ENCODE measurements around the gene UCK2.

Gene UCK2

DNA sequence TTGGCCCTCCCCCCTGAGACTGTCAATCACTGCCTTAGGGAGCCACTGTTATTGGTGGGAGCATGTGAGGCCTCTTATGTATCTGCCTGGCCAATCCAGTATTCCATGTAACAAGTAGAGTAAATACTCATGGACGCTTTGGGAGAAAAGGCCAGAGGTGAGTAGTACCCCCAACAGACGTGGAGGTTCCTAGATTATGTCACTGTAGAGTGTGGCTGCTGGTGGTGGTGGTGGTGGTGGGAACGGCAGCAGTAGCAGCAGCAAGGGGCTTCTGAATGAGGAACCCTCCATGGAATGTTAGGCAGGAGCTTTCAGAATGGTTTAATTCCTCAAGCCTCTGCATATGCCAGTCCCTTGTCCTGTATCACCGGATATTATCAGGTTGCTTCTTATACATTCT, 118.5 kb downstream of the UCK2 start:
- no peak for DNase-seq

DNA sequence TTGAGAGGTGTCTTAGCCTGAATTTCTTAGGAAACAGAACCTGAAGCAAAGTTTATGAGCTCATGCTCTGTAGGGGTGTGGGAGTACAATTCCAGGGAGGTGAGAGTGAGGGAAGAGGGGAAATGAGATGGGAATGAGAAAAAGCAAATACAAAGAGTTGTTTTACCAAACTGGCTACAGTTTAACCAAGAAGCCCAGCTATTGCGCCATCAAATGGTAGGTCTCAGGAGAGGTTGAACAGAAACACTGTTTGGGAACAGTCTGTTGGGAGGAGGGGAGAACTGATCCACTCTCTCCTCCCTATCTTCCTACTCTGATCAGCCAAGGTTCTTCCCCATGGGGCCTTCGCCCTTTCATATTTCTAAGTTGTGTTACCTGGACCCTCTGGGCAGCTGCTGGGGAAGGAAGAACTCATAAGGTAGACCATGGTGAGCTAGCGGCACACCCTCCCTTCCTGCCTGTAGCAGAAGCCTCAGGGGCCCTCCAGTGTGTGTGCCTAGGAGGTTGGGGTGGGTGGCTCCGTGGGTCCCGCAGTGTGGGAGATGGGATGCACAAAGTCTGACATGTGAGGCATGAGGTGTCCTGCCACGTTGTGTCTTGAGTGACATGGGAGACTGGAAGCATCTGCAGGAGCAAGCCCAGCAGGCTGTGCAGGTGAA, 120.5 kb downstream of the UCK2 start:
- DNase-seq: no peak

DNA sequence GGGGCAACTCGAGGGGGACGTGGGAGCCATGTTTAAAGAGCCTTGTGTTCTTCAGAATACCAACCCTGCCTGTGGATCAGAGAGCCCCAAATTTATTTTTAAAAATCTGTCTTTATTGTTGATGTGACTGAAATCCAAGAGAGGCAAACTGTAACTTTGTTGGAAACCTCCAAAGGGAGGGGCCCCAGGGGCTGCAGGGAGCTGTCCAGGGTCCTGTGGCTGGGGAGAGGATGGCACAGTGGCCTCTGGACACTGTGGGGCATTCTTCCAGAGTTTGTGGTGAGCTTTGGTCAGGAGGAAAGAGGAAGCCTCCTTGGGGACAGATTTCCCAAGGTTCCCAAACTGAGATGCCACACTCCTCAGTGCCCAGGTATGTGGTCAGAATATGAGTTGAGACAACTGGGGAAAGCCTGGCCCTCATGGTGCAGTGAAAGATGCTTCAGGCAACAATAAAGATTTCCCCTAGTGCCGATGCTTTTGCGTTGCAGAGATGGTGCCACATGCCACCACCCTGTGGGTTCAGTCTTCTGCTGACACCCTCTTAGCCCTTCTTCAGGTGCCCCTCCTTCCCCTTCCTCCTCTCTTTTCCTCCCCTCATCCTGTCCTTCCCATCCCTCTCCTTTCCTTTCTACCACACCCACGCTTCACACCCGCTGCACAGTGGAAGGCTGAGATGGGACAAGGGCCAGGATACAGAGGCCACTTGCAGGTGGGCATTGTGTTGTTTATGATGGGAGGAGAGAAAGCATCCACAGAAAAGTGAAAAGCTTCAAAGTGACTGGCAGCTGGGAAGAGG, 122.1 kb downstream of the UCK2 start:
- DNase-seq: no peak

DNA sequence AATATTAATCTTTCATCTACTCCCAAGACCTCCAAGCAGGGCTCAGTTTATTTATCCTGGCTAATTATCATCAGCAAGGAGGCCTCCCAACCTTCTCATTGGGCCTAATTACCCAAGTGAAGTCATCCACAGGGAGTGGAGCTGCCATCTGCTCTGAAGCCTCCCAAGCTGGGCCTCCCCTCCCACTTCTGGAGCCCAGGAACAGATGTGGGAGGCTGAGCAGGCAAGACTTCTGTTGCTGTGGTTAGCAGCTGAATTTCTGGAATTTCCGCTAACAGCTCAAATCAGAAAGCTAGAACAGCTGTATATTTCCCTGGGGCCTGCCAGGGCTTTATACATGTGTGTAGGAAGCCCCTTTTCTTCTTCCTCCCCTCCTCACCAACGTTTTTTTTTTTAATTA, 127.5 kb downstream of the UCK2 start:
- DNase-seq: no peak

DNA sequence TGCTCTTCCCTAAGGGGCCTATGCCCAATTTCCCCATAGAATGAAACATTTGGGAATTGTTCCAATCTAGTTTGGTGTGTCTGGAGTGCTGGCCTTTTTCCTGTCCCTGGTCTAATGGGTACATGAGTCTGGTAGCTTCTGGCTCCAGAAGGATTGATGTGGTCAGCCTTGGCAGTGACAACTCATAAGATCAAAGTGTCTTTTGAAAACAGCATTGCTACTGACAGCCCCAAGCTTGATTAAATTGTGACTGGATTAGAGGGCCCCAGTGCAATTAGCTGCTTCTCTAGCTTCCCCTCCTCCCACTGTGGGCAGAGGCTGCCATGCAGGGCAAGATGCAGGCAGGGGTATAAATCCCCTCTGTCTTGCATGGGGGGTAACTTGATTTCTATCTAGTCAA, 130.9 kb downstream of the UCK2 start:
- no peak for DNase-seq

DNA sequence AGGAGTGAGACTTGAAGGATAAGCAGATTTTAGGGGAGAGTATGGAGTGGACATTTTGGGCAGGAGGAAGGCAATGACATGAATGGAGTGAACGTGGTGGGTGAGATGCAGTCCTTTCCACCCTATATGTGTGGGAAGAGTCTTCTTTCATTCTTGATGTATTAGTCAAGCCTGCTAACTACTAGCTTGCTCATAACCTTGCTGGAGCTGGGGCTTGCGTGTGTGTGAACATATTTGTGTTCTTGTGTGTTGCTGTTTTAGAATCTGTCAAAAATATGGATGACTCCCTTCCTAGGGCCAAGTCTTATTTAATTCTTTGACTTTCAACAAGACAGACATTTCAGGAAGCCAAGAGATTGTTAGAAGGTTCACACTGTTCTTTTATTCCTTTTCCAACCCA, 132.7 kb downstream of the UCK2 start:
- DNase-seq: no peak

DNA sequence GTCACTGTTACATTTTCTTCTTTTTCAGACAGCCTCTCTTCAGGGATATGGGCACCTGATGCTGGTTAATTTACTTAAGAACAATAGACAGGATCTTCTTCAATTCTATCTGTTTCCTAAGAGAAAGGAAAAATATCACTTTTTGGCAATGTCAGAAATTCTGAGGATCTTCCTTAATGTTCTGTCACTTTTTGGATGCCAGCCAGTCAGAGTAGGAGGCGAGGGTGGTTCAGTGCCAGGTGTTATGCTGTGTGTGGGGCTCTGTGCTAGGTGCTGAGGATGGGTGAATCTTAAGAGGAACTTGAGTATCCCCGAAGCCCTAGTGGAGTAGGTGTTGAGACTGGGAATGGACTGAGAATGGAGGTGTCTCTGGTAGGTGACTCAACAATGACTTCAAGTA, 133.5 kb downstream of the UCK2 start:
- no peak for DNase-seq

Data from cortex of kidney (tissue), 1 donor.